Measurements from ENCODE around the gene ABHD2.
"Not testable (repeated sequence)": the region's sequence is repeated elsewhere in the genome, so short reads cannot be mapped to it uniquely, and the experiment has no call there.

The ABHD2 gene

GRCh38 chr15:89141159-89141558 is 52.9 kb downstream of the ABHD2 start:
- 0 out of 2 replicates have a peak, but pooled peaks have one; percentile 21 for TF ChIP-seq SCRT2 (tag by site-specific recombination; IDR thresholded peaks at IDR 0.05)
- H3K36me3 ChIP-seq (ENCODE audit: control insufficient read depth in 2 of 2, insufficient read depth in 1 of 2, low read length in 2 of 2); H3K9me3 ChIP-seq (ENCODE audit: control insufficient read depth, insufficient read depth, low read depth, low read length); POLR2A ChIA-PET; H3K27ac ChIP-seq (ENCODE audit: extremely low read depth, low read depth, low read length); H3K4me3 ChIP-seq (ENCODE audit: low read depth, low read length): not testable (repeated sequence)
- H3K4me1 ChIP-seq (ENCODE audit: control insufficient read depth, insufficient read depth, low read length) = peaks cover 17% of the 10 kb centered on the region
- CTCF ChIA-PET = interaction anchor here (0.7 to 5.3 kb wide), 5 partner anchors 9 to 38 kb away, joined by 4 to 28 read pairs (median 9); no protein-coding TSS in a partner anchor

GRCh38 chr15:89141885-89142284 is 53.6 kb downstream of the ABHD2 start:
- no peak overlapping the region for H3K4me3 ChIP-seq (ENCODE audit: low read depth, low read length)
- TF ChIP-seq ZNF776 (tag by site-specific recombination; IDR thresholded peaks at IDR 0.05; ENCODE audit: borderline replicate concordance) (no peak), ZNF529 (tag by site-specific recombination; IDR thresholded peaks at IDR 0.05; ENCODE audit: insufficient replicate concordance) (no peak), ZXDB (tag by site-specific recombination; IDR thresholded peaks at IDR 0.05) (no peak), MEIS1 (CRISPR knock-in tag; IDR thresholded peaks at IDR 0.05; ENCODE audit: borderline replicate concordance) (no peak), RBAK (tag by site-specific recombination; IDR thresholded peaks at IDR 0.05) (no peak), PRDM4 (tag by site-specific recombination; IDR thresholded peaks at IDR 0.05) (no peak)
- POLR2A ChIA-PET = no interaction called here
- CTCF ChIA-PET = interaction anchor here (0.5 to 5.3 kb wide), 4 partner anchors 12 to 85 kb away, joined by 3 to 28 read pairs (median 5); no protein-coding TSS in a partner anchor
- H3K4me1 ChIP-seq (ENCODE audit: control insufficient read depth, insufficient read depth, low read length) = peaks cover 17% of the 10 kb centered on the region
- H3K9me3 ChIP-seq (ENCODE audit: control insufficient read depth, insufficient read depth, low read depth, low read length) = no peaks in the 10 kb centered on the region
- H3K27ac ChIP-seq (ENCODE audit: extremely low read depth, low read depth, low read length) = no peak overlapping the region
- no peaks in the 10 kb centered on the region for H3K36me3 ChIP-seq (ENCODE audit: control insufficient read depth in 2 of 2, insufficient read depth in 1 of 2, low read length in 2 of 2)

- ChIA-PET CTCF (interaction anchor here (0.5 to 5.3 kb wide), 6 partner anchors 13 to 85 kb away, joined by 3 to 28 read pairs (median 4); no protein-coding TSS in a partner anchor), POLR2A (no interaction called here)
- TF ChIP-seq ZNF571 (tag by site-specific recombination; IDR thresholded peaks at IDR 0.05) = no peak
- peak; percentile 53; the same call in 1 of the 2 replicates for TF ChIP-seq ZIC2 (tag by site-specific recombination; IDR thresholded peaks at IDR 0.05)
- TF ChIP-seq RBAK (tag by site-specific recombination; IDR thresholded peaks at IDR 0.05) = no peak
- H3K4me1 ChIP-seq (ENCODE audit: control insufficient read depth, insufficient read depth, low read length) = peaks cover 17% of the 10 kb centered on the region
- H3K36me3 ChIP-seq (ENCODE audit: control insufficient read depth in 2 of 2, insufficient read depth in 1 of 2, low read length in 2 of 2) = no peaks in the 10 kb centered on the region; a peak in 1 of 3 replicates
- no peaks in the 10 kb centered on the region for H3K9me3 ChIP-seq (ENCODE audit: control insufficient read depth, insufficient read depth, low read depth, low read length)
- H3K4me3 ChIP-seq (ENCODE audit: low read depth, low read length) = no peak overlapping the region
- H3K27ac ChIP-seq (ENCODE audit: extremely low read depth, low read depth, low read length) = no peak overlapping the region
Observed at GRCh38 chr15:89142423-89142822, 54.2 kb downstream of the ABHD2 start.

- CTCF ChIA-PET = interaction anchor here (0.6 to 0.7 kb wide), 3 partner anchors 11 to 158 kb away, joined by 3 read pairs; no protein-coding TSS in a partner anchor
- H3K9me3 ChIP-seq (ENCODE audit: control insufficient read depth, insufficient read depth, low read depth, low read length) = no peaks in the 10 kb centered on the region
- H3K4me3 ChIP-seq (ENCODE audit: low read depth, low read length) = no peak overlapping the region
- peaks cover 16% of the 10 kb centered on the region for H3K4me1 ChIP-seq (ENCODE audit: control insufficient read depth, insufficient read depth, low read length)
- POLR2A ChIA-PET = no interaction called here
- no peaks in the 10 kb centered on the region; a peak in 1 of 3 replicates for H3K36me3 ChIP-seq (ENCODE audit: control insufficient read depth in 2 of 2, insufficient read depth in 1 of 2, low read length in 2 of 2)
- H3K27ac ChIP-seq (ENCODE audit: extremely low read depth, low read depth, low read length) = no peak overlapping the region
- TF ChIP-seq ZNF624 (tag by site-specific recombination; IDR thresholded peaks at IDR 0.05) (no peak), ZSCAN5A (tag by site-specific recombination; IDR thresholded peaks at IDR 0.05) (no peak), ZNF140 (tag by site-specific recombination; IDR thresholded peaks at IDR 0.05) (peak; percentile 24; the same call in 1 of the 2 replicates), ZNF654 (tag by site-specific recombination; IDR thresholded peaks at IDR 0.05; ENCODE audit: low read depth) (no peak), ZNF571 (tag by site-specific recombination; IDR thresholded peaks at IDR 0.05) (no peak), HOXC10 (CRISPR knock-in tag; IDR thresholded peaks at IDR 0.05) (no peak), ZNF138 (tag by site-specific recombination; IDR thresholded peaks at IDR 0.05; ENCODE audit: borderline replicate concordance) (no peak), ZNF175 (tag by site-specific recombination; IDR thresholded peaks at IDR 0.05) (no peak), ZNF18 (tag by site-specific recombination; IDR thresholded peaks at IDR 0.05) (peak; percentile 35; the same call in 1 of the 2 replicates), ZSCAN30 (tag by site-specific recombination; IDR thresholded peaks at IDR 0.05) (no peak), PRDM6 (tag by site-specific recombination; IDR thresholded peaks at IDR 0.05) (0 out of 2 replicates have a peak, but pooled peaks have one; percentile 11), ZNF423 (tag by site-specific recombination; IDR thresholded peaks at IDR 0.05) (no peak)
Observed at GRCh38 chr15:89143503-89144162, 55.4 kb downstream of the ABHD2 start.

Measured in HEK293 (cell line).